Measurements from ENCODE around the gene C1orf116. TPM values are rescaled to one million over a fixed set of nuclear protein-coding genes. Genes with fewer than 3 reads are reported as not detected.
A peak's percentile ranks its signal among the peaks of the same experiment; 100 is the strongest.

Gene C1orf116
- total RNA-seq, 2 experiments from 2014 or later, result not detected

GRCh38 chr1:207001492-207002245, 30.9 kb downstream of the C1orf116 start:
- Mint-ChIP-seq H3K4me3 (no peak overlapping the region), H3K27me3 (ENCODE audit: low read depth) (peaks cover 32% of the 10 kb centered on the region), H3K36me3 (ENCODE audit: low read depth) (no peaks in the 10 kb centered on the region), H3K4me1 (ENCODE audit: low read depth) (no peaks in the 10 kb centered on the region), H3K27ac (no peak overlapping the region), H3K9me3 (ENCODE audit: insufficient read depth) (no peaks in the 10 kb centered on the region)
- ChIA-PET CTCF (interaction anchor here (1.2 to 1.4 kb wide), 2 partner anchors 13 to 20 kb away, joined by 3 to 4 read pairs; no protein-coding TSS in a partner anchor), POLR2A (no interaction called here)
- no peak for ATAC-seq
- no peak for DNase-seq

- H3K4me3 Mint-ChIP-seq, result no peak overlapping the region
- H3K27ac Mint-ChIP-seq, result no peak overlapping the region
- POLR2A ChIA-PET, result no interaction called here
- H3K27me3 Mint-ChIP-seq (ENCODE audit: low read depth), result peaks cover 36% of the 10 kb centered on the region
- DNase-seq, result no peak
- no peaks in the 10 kb centered on the region for H3K4me1 Mint-ChIP-seq (ENCODE audit: low read depth)
- no peak for ATAC-seq
- CTCF ChIA-PET, result interaction anchor here (1.4 kb wide), 1 partner anchor 19 kb away, joined by 3 read pairs; no protein-coding TSS in a partner anchor
- H3K36me3 Mint-ChIP-seq (ENCODE audit: low read depth), result no peaks in the 10 kb centered on the region
- no peaks in the 10 kb centered on the region for H3K9me3 Mint-ChIP-seq (ENCODE audit: insufficient read depth)
These were observed 31.8 kb downstream of the C1orf116 start for GRCh38 chr1:207000651-207001291.

GRCh38 chr1:206998816-206999215, 33.7 kb downstream of the C1orf116 start:
- Mint-ChIP-seq H3K4me1 (ENCODE audit: low read depth) (no peaks in the 10 kb centered on the region), H3K4me3 (no peak overlapping the region), H3K27me3 (ENCODE audit: low read depth) (peaks cover 40% of the 10 kb centered on the region), H3K36me3 (ENCODE audit: low read depth) (no peaks in the 10 kb centered on the region), H3K9me3 (ENCODE audit: insufficient read depth) (no peaks in the 10 kb centered on the region), H3K27ac (no peak overlapping the region)
- ChIA-PET CTCF (no interaction called here), POLR2A (no interaction called here)
- DNase-seq, result no peak
- ATAC-seq, result no peak

- Mint-ChIP-seq H3K4me1 (ENCODE audit: low read depth) (no peaks in the 10 kb centered on the region), H3K4me3 (no peak overlapping the region), H3K9me3 (ENCODE audit: insufficient read depth) (no peaks in the 10 kb centered on the region), H3K36me3 (ENCODE audit: low read depth) (no peaks in the 10 kb centered on the region), H3K27ac (no peak overlapping the region), H3K27me3 (ENCODE audit: low read depth) (peaks cover 43% of the 10 kb centered on the region)
- ChIA-PET POLR2A (no interaction called here), CTCF (interaction anchor here (0.7 to 3.2 kb wide), 4 partner anchors 10 to 335 kb away, joined by 3 to 22 read pairs (median 4); no protein-coding TSS in a partner anchor)
- DNase-seq (no peak), ATAC-seq (no peak)
These were observed 39.8 kb downstream of the C1orf116 start for GRCh38 chr1:206992790-206993189.

GRCh38 chr1:206987873-206988272, 44.7 kb downstream of the C1orf116 start:
- Mint-ChIP-seq H3K27me3 (ENCODE audit: low read depth) (peaks cover 47% of the 10 kb centered on the region), H3K4me1 (ENCODE audit: low read depth) (no peaks in the 10 kb centered on the region), H3K27ac (no peak overlapping the region), H3K9me3 (ENCODE audit: insufficient read depth) (no peaks in the 10 kb centered on the region), H3K4me3 (no peak overlapping the region), H3K36me3 (ENCODE audit: low read depth) (no peaks in the 10 kb centered on the region)
- ATAC-seq (no peak), DNase-seq (no peak)
- ChIA-PET POLR2A (no interaction called here), CTCF (interaction anchor here (0.9 to 1.0 kb wide), 3 partner anchors 53 to 75 kb away, joined by 3 to 4 read pairs (median 3); no protein-coding TSS in a partner anchor)

GRCh38 chr1:206986885-206987284, 45.7 kb downstream of the C1orf116 start:
- no peaks in the 10 kb centered on the region for H3K4me1 Mint-ChIP-seq (ENCODE audit: low read depth)
- DNase-seq (no peak), ATAC-seq (no peak)
- peaks cover 47% of the 10 kb centered on the region for H3K27me3 Mint-ChIP-seq (ENCODE audit: low read depth)
- ChIA-PET CTCF (interaction anchor here (0.8 to 1.5 kb wide), 4 partner anchors 11 to 513 kb away, joined by 3 to 6 read pairs (median 4); no protein-coding TSS in a partner anchor), POLR2A (no interaction called here)
- no peaks in the 10 kb centered on the region for H3K9me3 Mint-ChIP-seq (ENCODE audit: insufficient read depth)
- H3K27ac Mint-ChIP-seq, result no peak overlapping the region
- no peaks in the 10 kb centered on the region for H3K36me3 Mint-ChIP-seq (ENCODE audit: low read depth)
- H3K4me3 Mint-ChIP-seq, result no peak overlapping the region

- peaks cover 47% of the 10 kb centered on the region for H3K27me3 Mint-ChIP-seq (ENCODE audit: low read depth)
- no peaks in the 10 kb centered on the region for H3K9me3 Mint-ChIP-seq (ENCODE audit: insufficient read depth)
- no peak for DNase-seq
- H3K27ac Mint-ChIP-seq, result no peak overlapping the region
- CTCF ChIA-PET, result interaction anchor here (0.8 to 11.7 kb wide), 8 partner anchors 10 to 513 kb away, joined by 3 to 281 read pairs (median 4); no protein-coding TSS in a partner anchor
- no peak for ATAC-seq
- no peak overlapping the region for H3K4me3 Mint-ChIP-seq
- H3K36me3 Mint-ChIP-seq (ENCODE audit: low read depth), result no peaks in the 10 kb centered on the region
- POLR2A ChIA-PET, result interaction anchor here (1.0 kb wide), 1 partner anchor 8 kb away, joined by 3 read pairs; no protein-coding TSS in a partner anchor
- no peaks in the 10 kb centered on the region for H3K4me1 Mint-ChIP-seq (ENCODE audit: low read depth)
These were observed 46.2 kb downstream of the C1orf116 start for GRCh38 chr1:206986402-206986801.

GRCh38 chr1:206985162-206985749, 47.3 kb downstream of the C1orf116 start:
- H3K9me3 Mint-ChIP-seq (ENCODE audit: insufficient read depth), result no peaks in the 10 kb centered on the region
- ChIA-PET CTCF (interaction anchor here (0.6 to 11.7 kb wide), 9 partner anchors 9 to 354 kb away, joined by 3 to 281 read pairs (median 4); no protein-coding TSS in a partner anchor), POLR2A (interaction anchor here (1.0 kb wide), 1 partner anchor 9 kb away, joined by 3 read pairs; no protein-coding TSS in a partner anchor)
- H3K27ac Mint-ChIP-seq, result no peak overlapping the region
- ATAC-seq (no peak), DNase-seq (no peak)
- no peaks in the 10 kb centered on the region for H3K36me3 Mint-ChIP-seq (ENCODE audit: low read depth)
- no peak overlapping the region for H3K4me3 Mint-ChIP-seq
- H3K4me1 Mint-ChIP-seq (ENCODE audit: low read depth), result no peaks in the 10 kb centered on the region
- H3K27me3 Mint-ChIP-seq (ENCODE audit: low read depth), result peaks cover 45% of the 10 kb centered on the region

GRCh38 chr1:206982216-206982615, 50.3 kb downstream of the C1orf116 start:
- peak; percentile 82 for ATAC-seq
- ChIA-PET CTCF (interaction anchor here (0.8 to 11.7 kb wide), 76 partner anchors 9 to 522 kb away, joined by 3 to 281 read pairs (median 6); partner anchors contain the start of genes C1orf116, DYRK3, EIF2D and FCAMR), POLR2A (interaction anchor here (0.6 to 0.7 kb wide), 2 partner anchors 47 to 216 kb away, joined by 3 to 6 read pairs; no protein-coding TSS in a partner anchor)
- no peaks in the 10 kb centered on the region for H3K36me3 Mint-ChIP-seq (ENCODE audit: low read depth)
- no peaks in the 10 kb centered on the region for H3K4me1 Mint-ChIP-seq (ENCODE audit: low read depth)
- H3K27me3 Mint-ChIP-seq (ENCODE audit: low read depth), result peaks cover 32% of the 10 kb centered on the region
- peak; percentile 75 for DNase-seq
- H3K27ac Mint-ChIP-seq, result no peak overlapping the region
- no peaks in the 10 kb centered on the region for H3K9me3 Mint-ChIP-seq (ENCODE audit: insufficient read depth)
- no peak overlapping the region for H3K4me3 Mint-ChIP-seq

GRCh38 chr1:206979379-206980043, 53.0 kb downstream of the C1orf116 start:
- Mint-ChIP-seq H3K9me3 (ENCODE audit: insufficient read depth) (no peaks in the 10 kb centered on the region), H3K27me3 (ENCODE audit: low read depth) (peaks cover 25% of the 10 kb centered on the region), H3K27ac (no peak overlapping the region), H3K4me1 (ENCODE audit: low read depth) (no peaks in the 10 kb centered on the region), H3K36me3 (ENCODE audit: low read depth) (no peaks in the 10 kb centered on the region), H3K4me3 (no peak overlapping the region)
- DNase-seq (no peak), ATAC-seq (no peak)
- POLR2A ChIA-PET, result no interaction called here
- CTCF ChIA-PET, result interaction anchor here (0.7 to 11.7 kb wide), 10 partner anchors 9 to 344 kb away, joined by 3 to 281 read pairs (median 20); partner anchors contain the start of genes DYRK3, FCAMR and FCMR

GRCh38 chr1:206978259-206978658, 54.3 kb downstream of the C1orf116 start:
- H3K9me3 Mint-ChIP-seq (ENCODE audit: insufficient read depth), result no peaks in the 10 kb centered on the region
- no peak overlapping the region for H3K27ac Mint-ChIP-seq
- DNase-seq (no peak), ATAC-seq (no peak)
- no peaks in the 10 kb centered on the region for H3K4me1 Mint-ChIP-seq (ENCODE audit: low read depth)
- H3K4me3 Mint-ChIP-seq, result no peak overlapping the region
- POLR2A ChIA-PET, result interaction anchor here (0.8 kb wide), 1 partner anchor 56 kb away, joined by 3 read pairs; no protein-coding TSS in a partner anchor
- CTCF ChIA-PET, result interaction anchor here (0.7 to 11.7 kb wide), 6 partner anchors 8 to 243 kb away, joined by 3 to 281 read pairs (median 9); partner anchors contain the start of gene FCAMR
- no peaks in the 10 kb centered on the region for H3K36me3 Mint-ChIP-seq (ENCODE audit: low read depth)
- peaks cover 24% of the 10 kb centered on the region for H3K27me3 Mint-ChIP-seq (ENCODE audit: low read depth)
